OCI-LY1 (cell line): ENCODE data around the gene LYRM7.
A peak's percentile ranks its signal among the peaks of the same experiment; 100 is the strongest.

Experiments
- H2AFZ ChIP-seq: fragments of 200-600 bp; sonication (generic), shearing (Covaris generic); 2 replicates; pipeline ENCODE4 v1.6.0; 2014; ENCODE audit warnings: antibody characterized with exemption, mild to moderate bottlenecking, low read length
- H3F3A ChIP-seq: fragments of 200-600 bp; sonication (generic), shearing (Covaris generic); 2 replicates; pipeline ENCODE4 v1.6.0; 2014; ENCODE audit warnings: mild to moderate bottlenecking, antibody characterized with exemption, low read length, moderate library complexity; ENCODE audit not compliant: insufficient read depth
- H3K27ac ChIP-seq: fragments of 200-600 bp; sonication (generic); 2 replicates; pipeline ENCODE4 v1.5.1; 2014; ENCODE audit warnings: low read length, mixed run types, mild to moderate bottlenecking, low read depth; ENCODE audit not compliant: poor library complexity, severe bottlenecking
- H3K27me3 ChIP-seq: fragments of 200-600 bp; sonication (generic); 2 replicates; pipeline ENCODE4 v1.6.0; 2014; ENCODE audit warnings: antibody characterized with exemption, mild to moderate bottlenecking, low read length, moderate library complexity; ENCODE audit not compliant: insufficient read depth
- H3K36me3 ChIP-seq: fragments of 200-600 bp; sonication (generic); 2 replicates; pipeline ENCODE4 v1.6.1; 2014; ENCODE audit warnings: mild to moderate bottlenecking, antibody characterized with exemption, low read length, moderate library complexity, mixed read lengths; ENCODE audit not compliant: insufficient read depth
- H3K4me1 ChIP-seq: fragments of 200-600 bp; sonication (generic); 2 replicates; pipeline ENCODE4 v1.5.1; 2014; ENCODE audit warnings: mild to moderate bottlenecking, low read length, moderate library complexity; ENCODE audit not compliant: insufficient read depth, severe bottlenecking
- H3K4me2 ChIP-seq: fragments of 200-600 bp; sonication (generic), shearing (Covaris generic); 2 replicates; pipeline ENCODE4 v1.6.1; 2014; ENCODE audit warnings: low read length
- H3K4me3 ChIP-seq: fragments of 200-600 bp; sonication (generic); 2 replicates; pipeline ENCODE4 v1.5.1; 2014; ENCODE audit warnings: low read length, low read depth, mild to moderate bottlenecking, mixed read lengths; ENCODE audit not compliant: poor library complexity, severe bottlenecking
- H3K79me2 ChIP-seq: fragments of 200-600 bp; shearing (Covaris generic); 2 replicates; pipeline ENCODE4 v1.6.1; 2016; ENCODE audit warnings: mixed run types, low read length, mixed read lengths; ENCODE audit not compliant: insufficient read depth
- H3K9ac ChIP-seq: fragments of 200-600 bp; sonication (generic), shearing (Covaris generic); 2 replicates; pipeline ENCODE4 v1.6.1; 2014; ENCODE audit warnings: mild to moderate bottlenecking, low read length, mixed read lengths
- H3K9me2 ChIP-seq: fragments of 200-600 bp; sonication (generic), shearing (Covaris generic); 2 replicates; pipeline ENCODE4 v1.6.1; 2014; ENCODE audit warnings: low read depth, mild to moderate bottlenecking, low read length, mixed read lengths
- H3K9me3 ChIP-seq: fragments of 200-600 bp; shearing (Covaris generic); 2 replicates; pipeline ENCODE4 v1.6.1; 2014; ENCODE audit warnings: low read length, mixed read lengths
- H4K20me1 ChIP-seq: fragments of 200-600 bp; sonication (generic), shearing (Covaris generic); 2 replicates; pipeline ENCODE4 v1.6.0; 2016; ENCODE audit warnings: mild to moderate bottlenecking, low read length; ENCODE audit not compliant: insufficient read depth
- CTCF ChIP-seq: fragments of 200-600 bp; sonication (generic), shearing (Covaris generic); IDR thresholded peaks from 2 replicates; pipeline ENCODE4 v1.5.1; 2017; ENCODE audit warnings: mild to moderate bottlenecking, antibody characterized with exemption, low read length, moderate library complexity, mixed read lengths
- EZH2 ChIP-seq: fragments of 200-600 bp; sonication (generic), shearing (Covaris generic); IDR thresholded peaks from 2 replicates; pipeline ENCODE4 v1.8.0; 2017; ENCODE audit warnings: borderline replicate concordance, mixed run types, mild to moderate bottlenecking, antibody characterized with exemption, low read length, moderate library complexity, mixed read lengths

Gene LYRM7

DNA sequence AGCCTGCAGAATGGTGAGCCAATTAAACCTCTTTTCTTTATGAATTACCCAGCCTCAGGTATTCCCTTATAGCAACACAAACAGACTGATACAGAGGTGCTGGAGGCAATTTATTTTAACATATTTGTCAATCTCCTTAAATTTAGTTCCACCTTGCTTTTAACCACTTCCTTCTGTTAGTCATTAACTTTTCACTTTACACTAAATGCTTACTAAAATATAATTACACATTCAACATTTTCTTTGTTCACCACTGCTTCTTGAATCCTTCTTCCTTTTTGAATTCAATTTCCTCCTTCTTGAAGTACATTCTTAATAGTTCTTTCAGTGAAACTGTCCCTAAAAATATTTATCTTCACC lies 39.4 kb downstream of the LYRM7 start:
- Histone ChIP-seq H3K4me2 (peak overlapping the region; percentile 75), H3K27me3 (no peaks in the 10 kb centered on the region), H3K9me3 (no peaks in the 10 kb centered on the region), H4K20me1 (no peaks in the 10 kb centered on the region), H3K9ac (peak overlapping the region; percentile 79), H3K79me2 (peaks cover 38% of the 10 kb centered on the region), H3K27ac (peak overlapping the region; percentile 99), H3K9me2 (no peaks in the 10 kb centered on the region), H3K4me1 (peaks cover 76% of the 10 kb centered on the region), H2AFZ (no peak overlapping the region), H3K4me3 (peak overlapping the region; percentile 67), H3K36me3 (peaks cover 6% of the 10 kb centered on the region; the same call in 1 of the 2 replicates), H3F3A (peaks cover 4% of the 10 kb centered on the region)
- TF ChIP-seq EZH2 (no peak), CTCF (no peak)

- H3K9me3 ChIP-seq: no peaks in the 10 kb centered on the region
- no peaks in the 10 kb centered on the region for H4K20me1 ChIP-seq
- H3K36me3 ChIP-seq: peaks cover 17% of the 10 kb centered on the region; the same call in 1 of the 2 replicates
- H3K27me3 ChIP-seq: no peaks in the 10 kb centered on the region
- H3K9me2 ChIP-seq: no peaks in the 10 kb centered on the region
- peaks cover 54% of the 10 kb centered on the region for H3K79me2 ChIP-seq
- peaks cover 4% of the 10 kb centered on the region for H3F3A ChIP-seq
- H3K4me1 ChIP-seq: peaks cover 88% of the 10 kb centered on the region
- H3K4me3 ChIP-seq: peak overlapping the region; percentile 67
- peak overlapping the region; percentile 99 for H3K27ac ChIP-seq
- H3K9ac ChIP-seq: peak overlapping the region; percentile 79
- H3K4me2 ChIP-seq: peak overlapping the region; percentile 75
- no peak overlapping the region for H2AFZ ChIP-seq
- TF ChIP-seq CTCF (no peak), EZH2 (no peak)
Observed at GRCh38 chr5:131211669-131212068, 40.9 kb downstream of the LYRM7 start.

GRCh38 chr5:131212471-131213021 lies 41.8 kb downstream of the LYRM7 start:
- Histone ChIP-seq H3K4me3 (peak overlapping the region; percentile 67), H3K9ac (peak overlapping the region; percentile 79; the same call in 1 of the 2 replicates), H3K9me3 (no peaks in the 10 kb centered on the region), H3K4me1 (peaks cover 82% of the 10 kb centered on the region), H3K27me3 (no peaks in the 10 kb centered on the region), H3K36me3 (peaks cover 20% of the 10 kb centered on the region; the same call in 1 of the 2 replicates), H4K20me1 (no peaks in the 10 kb centered on the region), H3K9me2 (no peaks in the 10 kb centered on the region), H3K27ac (peak overlapping the region; percentile 99), H2AFZ (no peak overlapping the region), H3K4me2 (peak overlapping the region; percentile 68), H3F3A (peaks cover 4% of the 10 kb centered on the region), H3K79me2 (peaks cover 63% of the 10 kb centered on the region)
- no peak for TF ChIP-seq EZH2
- no peak for TF ChIP-seq CTCF
